ENCODE measurements around the gene ATR. TPM values are rescaled to one million over a fixed set of nuclear protein-coding genes. Genes with fewer than 3 reads are reported as not detected.

Gene ATR
- total RNA-seq, 1 experiment from 2014 or later = 15.8 TPM

GRCh38 chr3:142523921-142524566 is 54.5 kb downstream of the ATR start:
- Histone ChIP-seq H2AFZ (ENCODE audit: low read length) (no peak overlapping the region), H4K20me1 (ENCODE audit: control insufficient read depth, insufficient read depth, insufficient read length) (no peaks in the 10 kb centered on the region), H3T11ph (ENCODE audit: low read length) (no peak overlapping the region), H3K18ac (ENCODE audit: insufficient read length, low read depth, low read length) (no peak overlapping the region), H4K91ac (ENCODE audit: insufficient read length, low read depth, low read length) (no peak overlapping the region), H3K14ac (ENCODE audit: insufficient read depth, low read length) (no peak overlapping the region), H3K27ac (ENCODE audit: insufficient read length, low read depth, low read length) (no peak overlapping the region), H3K23me2 (ENCODE audit: insufficient read length, low read depth, low read length, poor library complexity, severe bottlenecking) (no peaks in the 10 kb centered on the region), H2AK5ac (ENCODE audit: insufficient read length, low read length) (no peak overlapping the region), H3K4me2 (ENCODE audit: insufficient read depth, insufficient read length, low read length) (no peak overlapping the region), H2BK15ac (ENCODE audit: low read depth, low read length) (no peak overlapping the region), H3K79me2 (ENCODE audit: insufficient read depth, low read length) (no peaks in the 10 kb centered on the region), H3K56ac (ENCODE audit: insufficient read length, low read depth, low read length) (no peak overlapping the region), H4K8ac (replicated peaks; ENCODE audit: insufficient read length, low read depth, low read length) (no peak overlapping the region), H3K9me3 (ENCODE audit: control insufficient read depth, low read depth, low read length) (no peaks in the 10 kb centered on the region), H3K4me1 (ENCODE audit: insufficient read depth, low read length) (no peaks in the 10 kb centered on the region), H2BK5ac (ENCODE audit: insufficient read length, low read length) (no peak overlapping the region), H3K23ac (ENCODE audit: insufficient read length, low read depth, low read length) (no peak overlapping the region), H4K5ac (ENCODE audit: insufficient read length, low read depth, low read length) (no peak overlapping the region), H2BK12ac (ENCODE audit: insufficient read length, low read depth, low read length) (no peak overlapping the region), H2BK20ac (ENCODE audit: low read depth, low read length, poor library complexity, severe bottlenecking) (no peak overlapping the region), H3K4ac (ENCODE audit: low read depth, low read length) (no peak overlapping the region), H3K9ac (ENCODE audit: extremely low read depth, insufficient read length, low read length) (no peak overlapping the region), H3K79me1 (ENCODE audit: insufficient read depth, low read depth, low read length, poor library complexity, severe bottlenecking) (no peaks in the 10 kb centered on the region), H3K27me3 (ENCODE audit: insufficient read depth, low read length) (no peaks in the 10 kb centered on the region), H2BK120ac (ENCODE audit: low read depth, low read length, poor library complexity, severe bottlenecking) (no peak overlapping the region)
- H3K36me3 Mint-ChIP-seq (ENCODE audit: insufficient read depth in 1 of 3, low read depth in 3 of 3) = peaks cover 13 to 30% (median 16%) of the 10 kb centered on the region in 3 experiments
- H3K9me3 Mint-ChIP-seq = peaks cover 0 to 3% of the 10 kb centered on the region in 2 experiments; a peak in 1 of 5 replicates
- DNase-seq = no peak
- H3K27me3 Mint-ChIP-seq (ENCODE audit: low read depth) = no peaks in the 10 kb centered on the region
- no peaks in the 10 kb centered on the region for H3K4me1 Mint-ChIP-seq
- WGBS (ENCODE audit: extremely low coverage, insufficient read length, low lambda C conversion rate) = no CpG with 5 or more reads among the region's 4 CpGs
- TF ChIP-seq CTCF (conservative IDR thresholded peaks at IDR 0.05) = no peak
- H3K27ac Mint-ChIP-seq = no peak overlapping the region
- H3K4me3 Mint-ChIP-seq = no peak overlapping the region

Data from H9 (cell line).